SKM-1 (cell line): Measurements from ENCODE around the gene MRPL49.
"Not testable (repeated sequence)": the region's sequence is repeated elsewhere in the genome, so short reads cannot be mapped to it uniquely, and the experiment has no call there.

Source experiments
- DNase-seq: peaks from one replicate; lab custom pipeline; 2025; ENCODE audit not compliant: unreplicated experiment; lab: John Stamatoyannopoulos, UW

MRPL49 gene

GRCh38 chr11:65165410-65166317 is 43.5 kb downstream of the MRPL49 start:
- DNase-seq = no peak

GRCh38 chr11:65166893-65167292 is 44.8 kb downstream of the MRPL49 start:
- DNase-seq = no peak

- DNase-seq = no peak
These were observed 45.5 kb downstream of the MRPL49 start for GRCh38 chr11:65167656-65168055.

- no peak for DNase-seq
These were observed 47.1 kb downstream of the MRPL49 start for GRCh38 chr11:65169164-65169641.

GRCh38 chr11:65170058-65170534 is 48.0 kb downstream of the MRPL49 start, which contains the start of gene SPDYC:
Gene SPDYC (plus strand): TSS chr11:65170233. CDS start chr11:65171358, 1,125 bp downstream.
- no peak for DNase-seq

- no peak for DNase-seq
These were observed 50.5 kb downstream of the MRPL49 start for GRCh38 chr11:65172600-65172999.

- DNase-seq = not testable (repeated sequence)
These were observed 52.5 kb downstream of the MRPL49 start for GRCh38 chr11:65174571-65175010.
